Nephron progenitor cell (in vitro differentiated cells): ENCODE data around the gene DOCK9.

Source experiments
- DNase-seq: peaks from one replicate; pipeline ENCODE4 v3.0.0; 2021
- H3K27ac Mint-ChIP-seq: 2 replicates; pipeline ENCODE4 v1.8.0; 2021; ENCODE audit warnings: mild to moderate bottlenecking, moderate library complexity, mixed read lengths
- H3K27me3 Mint-ChIP-seq: 2 replicates; pipeline ENCODE4 v1.8.0; 2021; ENCODE audit warnings: mild to moderate bottlenecking, low read depth, mixed read lengths; ENCODE audit not compliant: poor library complexity
- H3K36me3 Mint-ChIP-seq: 2 replicates; pipeline ENCODE4 v1.8.0; 2021; ENCODE audit warnings: low read depth, mixed read lengths
- H3K4me1 Mint-ChIP-seq: 2 replicates; pipeline ENCODE4 v1.8.0; 2021; ENCODE audit warnings: mixed read lengths
- H3K4me3 Mint-ChIP-seq: 2 replicates; pipeline ENCODE4 v1.8.0; 2021; ENCODE audit warnings: mild to moderate bottlenecking, moderate library complexity, mixed read lengths
- H3K9me3 Mint-ChIP-seq: 2 replicates; pipeline ENCODE4 v1.8.0; 2021; ENCODE audit warnings: mild to moderate bottlenecking, moderate library complexity, mixed read lengths
- TF ChIP-seq, protein P1 (sequence below): fragments of 200-600 bp; sonication (generic); IDR thresholded peaks from 2 replicates; pipeline ENCODE4 v1.5.0; 2021; ENCODE audit warnings: antibody characterized with exemption

The DOCK9 gene

DNA sequence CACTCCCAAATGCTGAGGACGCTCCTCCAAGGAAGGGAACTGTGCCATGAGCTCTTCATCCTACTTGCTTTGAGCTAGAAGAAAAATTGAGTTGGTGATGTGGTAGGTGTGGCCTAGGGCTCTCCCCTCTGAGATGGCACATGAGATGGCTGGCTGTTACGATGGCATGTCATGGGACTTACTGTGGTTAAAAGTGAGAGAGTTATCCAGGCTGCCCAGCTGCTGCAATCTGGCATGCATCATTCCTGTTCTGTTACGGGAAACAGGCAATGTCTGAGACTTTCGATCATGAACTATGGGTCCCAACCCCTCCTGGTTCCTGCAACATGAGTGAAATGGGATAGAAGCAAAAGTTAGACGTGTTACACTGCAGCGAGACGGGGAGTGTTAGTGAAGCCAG lies 132.1 kb downstream of the DOCK9 start:
- Mint-ChIP-seq H3K27ac (no peak overlapping the region), H3K4me3 (no peak overlapping the region)

DNA sequence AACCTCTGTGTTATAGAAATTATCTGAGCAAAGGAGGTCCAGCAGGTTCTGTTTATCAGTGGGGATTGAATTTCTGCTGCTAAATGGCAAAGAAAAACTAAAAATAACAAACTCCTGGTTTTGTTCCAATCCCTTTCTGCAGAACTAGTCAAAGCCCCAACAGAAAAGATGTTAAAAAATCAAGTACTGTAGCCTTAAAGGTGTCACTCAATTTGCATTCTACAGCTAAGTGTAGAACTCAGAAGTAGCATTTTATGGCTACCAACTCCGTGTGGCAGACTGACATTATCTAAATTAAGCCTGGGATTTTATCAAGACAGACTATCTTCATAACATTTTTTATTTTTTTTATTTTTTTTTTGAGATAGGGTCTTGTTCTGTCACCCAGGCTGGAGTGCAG lies 133.8 kb downstream of the DOCK9 start:
- TF ChIP-seq, protein P1, sequence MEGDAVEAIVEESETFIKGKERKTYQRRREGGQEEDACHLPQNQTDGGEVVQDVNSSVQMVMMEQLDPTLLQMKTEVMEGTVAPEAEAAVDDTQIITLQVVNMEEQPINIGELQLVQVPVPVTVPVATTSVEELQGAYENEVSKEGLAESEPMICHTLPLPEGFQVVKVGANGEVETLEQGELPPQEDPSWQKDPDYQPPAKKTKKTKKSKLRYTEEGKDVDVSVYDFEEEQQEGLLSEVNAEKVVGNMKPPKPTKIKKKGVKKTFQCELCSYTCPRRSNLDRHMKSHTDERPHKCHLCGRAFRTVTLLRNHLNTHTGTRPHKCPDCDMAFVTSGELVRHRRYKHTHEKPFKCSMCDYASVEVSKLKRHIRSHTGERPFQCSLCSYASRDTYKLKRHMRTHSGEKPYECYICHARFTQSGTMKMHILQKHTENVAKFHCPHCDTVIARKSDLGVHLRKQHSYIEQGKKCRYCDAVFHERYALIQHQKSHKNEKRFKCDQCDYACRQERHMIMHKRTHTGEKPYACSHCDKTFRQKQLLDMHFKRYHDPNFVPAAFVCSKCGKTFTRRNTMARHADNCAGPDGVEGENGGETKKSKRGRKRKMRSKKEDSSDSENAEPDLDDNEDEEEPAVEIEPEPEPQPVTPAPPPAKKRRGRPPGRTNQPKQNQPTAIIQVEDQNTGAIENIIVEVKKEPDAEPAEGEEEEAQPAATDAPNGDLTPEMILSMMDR = no peak

More for the DNA sequence above, 132.1 kb downstream of the DOCK9 start:
- TF ChIP-seq, protein P1 = no peak
- no peak for DNase-seq
- H3K36me3 Mint-ChIP-seq = no peaks in the 10 kb centered on the region
- no peaks in the 10 kb centered on the region for H3K27me3 Mint-ChIP-seq
- peaks cover 59% of the 10 kb centered on the region for H3K4me1 Mint-ChIP-seq
- no peaks in the 10 kb centered on the region for H3K9me3 Mint-ChIP-seq

DNA sequence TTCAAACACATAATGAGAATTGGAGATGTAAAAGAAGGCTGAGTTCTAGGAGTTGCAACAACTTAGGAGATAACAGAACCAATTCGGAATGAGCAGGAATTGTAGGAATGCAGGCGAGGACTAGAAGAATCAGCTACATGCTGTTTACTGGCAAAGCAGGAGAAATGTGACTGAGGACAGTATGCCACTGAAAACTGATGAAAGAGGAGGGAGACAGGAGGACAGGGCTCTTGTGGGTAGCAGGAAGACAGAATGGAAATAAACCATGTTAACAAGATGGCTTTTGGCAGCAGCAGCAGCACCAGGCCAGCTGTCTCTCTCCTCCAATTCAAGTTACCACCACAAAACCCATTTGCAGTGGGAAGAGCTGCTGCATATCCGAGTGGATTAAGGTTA lies 134.4 kb downstream of the DOCK9 start:
- Mint-ChIP-seq H3K27me3 (no peaks in the 10 kb centered on the region), H3K36me3 (no peaks in the 10 kb centered on the region), H3K9me3 (no peaks in the 10 kb centered on the region), H3K27ac (no peak overlapping the region), H3K4me1 (peaks cover 68% of the 10 kb centered on the region), H3K4me3 (no peak overlapping the region)
- DNase-seq = no peak
- TF ChIP-seq, protein P1 = no peak

More for the DNA sequence above, 133.8 kb downstream of the DOCK9 start:
- no peak overlapping the region for H3K4me3 Mint-ChIP-seq
- H3K4me1 Mint-ChIP-seq = peaks cover 69% of the 10 kb centered on the region
- no peaks in the 10 kb centered on the region for H3K36me3 Mint-ChIP-seq
- no peak overlapping the region for H3K27ac Mint-ChIP-seq
- no peaks in the 10 kb centered on the region for H3K9me3 Mint-ChIP-seq
- H3K27me3 Mint-ChIP-seq = no peaks in the 10 kb centered on the region
- DNase-seq = no peak

DNA sequence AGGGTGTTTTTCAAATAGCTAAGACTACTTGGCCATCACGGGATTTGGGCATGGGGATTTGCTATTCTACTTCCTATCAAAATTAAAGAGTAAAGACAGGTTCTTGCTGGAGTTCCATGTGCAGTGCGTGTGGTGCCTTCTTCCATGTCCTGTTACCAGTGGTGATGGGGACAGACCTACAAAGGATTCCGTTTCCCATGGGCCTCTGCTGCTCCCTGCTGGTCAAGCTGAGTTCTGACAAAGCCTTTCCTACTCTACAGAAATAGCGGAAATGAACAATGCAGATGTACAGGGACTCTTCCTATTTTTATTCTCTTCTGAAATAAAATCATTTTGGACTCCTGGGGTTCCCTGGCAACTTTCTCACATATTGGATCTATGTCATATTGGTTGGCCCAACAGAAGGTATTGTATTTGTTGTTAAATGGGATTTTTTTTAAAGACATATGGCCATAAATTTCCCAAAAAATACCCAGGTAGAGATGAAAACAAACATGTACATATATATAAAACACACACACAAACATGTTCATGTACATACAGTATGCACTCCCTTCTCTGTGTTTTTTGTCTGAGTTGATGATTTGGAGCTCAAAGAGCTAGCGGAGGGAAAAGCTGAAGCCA lies 134.9 kb downstream of the DOCK9 start:
- TF ChIP-seq, protein P1 = peak; percentile 93
- Mint-ChIP-seq H3K36me3 (no peaks in the 10 kb centered on the region), H3K27me3 (no peaks in the 10 kb centered on the region), H3K9me3 (no peaks in the 10 kb centered on the region), H3K4me3 (no peak overlapping the region), H3K27ac (no peak overlapping the region), H3K4me1 (peaks cover 63% of the 10 kb centered on the region)
- DNase-seq = peak; percentile 87

DNA sequence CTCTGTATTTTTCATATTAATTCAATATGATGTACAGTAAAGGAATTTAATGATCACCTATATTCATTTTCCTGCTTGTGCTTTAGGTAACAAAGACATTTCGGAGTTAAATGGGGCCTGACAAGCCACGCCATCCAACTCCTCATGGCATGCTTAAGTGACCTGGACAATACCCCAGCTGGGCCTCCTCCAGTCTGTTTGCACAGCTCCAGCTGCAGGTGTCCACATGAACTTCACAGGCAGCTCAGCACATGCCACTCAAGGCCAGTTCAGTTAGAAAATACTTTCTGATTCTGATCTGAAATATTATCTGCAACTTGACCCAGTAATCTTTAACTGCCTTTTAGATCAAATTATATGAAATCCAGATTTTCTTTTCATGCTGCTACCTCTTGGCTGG lies 135.8 kb downstream of the DOCK9 start:
- no peak overlapping the region for H3K4me3 Mint-ChIP-seq
- peaks cover 57% of the 10 kb centered on the region for H3K4me1 Mint-ChIP-seq
- H3K27ac Mint-ChIP-seq = no peak overlapping the region
- no peaks in the 10 kb centered on the region for H3K36me3 Mint-ChIP-seq
- DNase-seq = no peak
- no peaks in the 10 kb centered on the region for H3K27me3 Mint-ChIP-seq
- H3K9me3 Mint-ChIP-seq = no peaks in the 10 kb centered on the region
- TF ChIP-seq, protein P1 = no peak
